NCI-H345 treated with DMSO at 0.1 percent for 48 hours (cell line): Measurements from ENCODE around the gene MTHFD2L.
A peak's percentile ranks its signal among the peaks of the same experiment; 100 is the strongest.

ENCODE experiments used
- DNase-seq: peaks from one replicate; lab custom pipeline; 2025; ENCODE audit not compliant: unreplicated experiment; lab: John Stamatoyannopoulos, UW

The MTHFD2L gene

DNA sequence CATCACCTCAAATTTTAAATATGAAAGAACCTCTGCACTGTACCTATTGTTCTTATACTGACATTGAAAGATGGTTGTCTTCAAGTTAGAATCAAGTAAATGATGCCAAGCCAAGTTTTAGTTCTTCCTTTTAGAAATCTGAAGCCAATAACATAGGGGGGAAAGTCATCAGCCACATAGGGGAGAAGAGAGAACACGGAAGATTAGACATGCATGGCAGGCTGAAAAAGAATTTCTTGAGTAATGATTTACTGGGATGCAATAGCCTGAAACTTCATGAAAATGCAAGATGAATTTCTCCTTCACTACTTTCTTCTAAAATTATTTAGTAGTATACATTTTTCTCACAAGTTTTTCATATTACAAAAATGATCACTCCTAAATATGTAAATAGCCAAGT lies 136.8 kb downstream of the MTHFD2L start:
- no peak for DNase-seq

GRCh38 chr4:74297539-74297938 lies 139.6 kb downstream of the MTHFD2L start:
- DNase-seq = no peak

DNA sequence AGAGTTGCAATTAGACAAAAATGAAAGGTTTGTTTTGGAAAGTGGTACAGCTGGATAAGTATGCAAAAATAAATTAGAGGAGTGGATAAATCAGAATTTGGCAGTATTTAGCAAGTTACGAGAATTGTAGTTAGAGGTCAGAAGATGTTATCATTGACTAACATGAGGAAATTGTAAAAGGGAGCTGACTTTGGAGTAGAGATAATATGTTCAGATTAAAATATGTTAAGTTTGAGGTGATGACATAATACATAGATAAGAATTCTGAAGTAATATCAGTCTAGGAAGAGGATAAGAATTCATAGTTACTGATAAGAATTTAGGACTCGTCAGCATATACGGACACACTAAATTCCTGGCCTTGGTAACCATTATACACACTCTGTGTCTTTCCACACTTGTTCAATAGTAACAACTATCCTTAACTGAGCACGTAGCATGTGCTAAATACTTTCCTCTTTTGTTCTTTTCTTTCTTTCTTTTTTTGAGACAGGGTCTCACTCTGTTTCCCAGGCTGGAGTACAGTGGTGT lies 146.2 kb downstream of the MTHFD2L start:
- DNase-seq = no peak

GRCh38 chr4:74305000-74305399 lies 147.1 kb downstream of the MTHFD2L start:
- no peak for DNase-seq

DNA sequence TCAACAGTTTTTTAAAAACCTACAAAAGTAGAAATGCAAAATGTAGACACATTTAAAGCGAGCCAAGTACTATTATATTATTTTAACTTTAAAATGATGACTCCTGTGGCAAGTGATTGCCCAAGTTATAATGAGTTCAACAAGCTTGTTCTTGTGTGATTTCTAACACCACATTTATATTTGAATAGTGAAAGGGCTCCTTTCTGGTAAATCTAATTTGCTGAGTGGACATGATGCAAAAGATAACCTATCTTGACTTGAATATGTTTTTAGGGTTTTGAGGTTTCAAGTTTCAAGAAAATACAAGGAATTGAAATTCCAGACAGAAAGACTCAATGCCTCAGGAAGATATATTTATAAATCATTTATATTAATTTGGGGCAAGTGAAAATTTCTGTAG lies 149.3 kb downstream of the MTHFD2L start:
- DNase-seq = no peak

DNA sequence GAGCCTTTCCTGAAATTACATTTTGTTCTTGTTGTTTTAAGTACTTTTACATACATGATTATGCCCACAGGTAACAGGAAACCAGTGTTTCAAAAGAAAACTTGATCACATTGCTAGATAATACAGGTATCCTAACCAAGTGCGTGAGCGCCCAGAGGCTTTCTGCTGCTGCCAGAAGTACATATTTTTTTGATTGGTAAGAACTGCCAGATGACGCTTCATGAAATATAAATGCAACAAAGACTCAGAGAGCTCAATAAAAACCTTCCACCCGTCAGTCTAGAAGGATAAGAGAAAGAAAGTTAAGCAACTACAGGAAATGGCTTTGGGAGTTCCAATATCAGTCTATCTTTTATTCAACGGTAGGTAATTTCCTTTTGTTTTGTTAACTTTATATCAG lies 150.3 kb downstream of the MTHFD2L start, which contains the start of gene EPGN:
TSS of gene EPGN (plus strand) at position 256 of the 400 bp plus-strand sequence. CDS start at position 320, 64 bp downstream.
- no peak for DNase-seq

- no peak for DNase-seq
Observed at GRCh38 chr4:74309223-74309622, 151.3 kb downstream of the MTHFD2L start.

- peak; percentile 24 for DNase-seq
Observed at GRCh38 chr4:74311696-74312313, 153.9 kb downstream of the MTHFD2L start.

DNA sequence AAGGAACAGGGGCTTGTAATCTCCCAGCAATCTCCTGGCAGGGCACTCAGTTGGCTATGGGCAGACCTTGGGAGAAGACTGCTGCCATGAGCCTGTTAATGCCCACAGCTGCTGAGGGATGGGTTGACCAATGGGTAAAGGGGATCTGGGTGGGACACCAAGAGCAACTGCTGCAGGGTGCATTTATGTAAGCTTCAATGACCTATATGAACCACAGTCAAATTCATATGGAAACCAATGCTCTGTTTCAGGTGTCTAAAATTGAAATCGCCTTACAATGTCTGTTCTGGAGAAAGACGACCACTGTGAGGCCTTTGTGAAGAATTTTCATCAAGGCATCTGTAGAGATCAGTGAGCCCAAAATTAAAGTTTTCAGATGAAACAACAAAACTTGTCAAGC lies 156.4 kb downstream of the MTHFD2L start:
- DNase-seq = no peak

- DNase-seq = no peak
Observed at GRCh38 chr4:74314944-74315343, 157.0 kb downstream of the MTHFD2L start.

- DNase-seq = no peak
Observed at GRCh38 chr4:74315376-74315775, 157.5 kb downstream of the MTHFD2L start.

DNA sequence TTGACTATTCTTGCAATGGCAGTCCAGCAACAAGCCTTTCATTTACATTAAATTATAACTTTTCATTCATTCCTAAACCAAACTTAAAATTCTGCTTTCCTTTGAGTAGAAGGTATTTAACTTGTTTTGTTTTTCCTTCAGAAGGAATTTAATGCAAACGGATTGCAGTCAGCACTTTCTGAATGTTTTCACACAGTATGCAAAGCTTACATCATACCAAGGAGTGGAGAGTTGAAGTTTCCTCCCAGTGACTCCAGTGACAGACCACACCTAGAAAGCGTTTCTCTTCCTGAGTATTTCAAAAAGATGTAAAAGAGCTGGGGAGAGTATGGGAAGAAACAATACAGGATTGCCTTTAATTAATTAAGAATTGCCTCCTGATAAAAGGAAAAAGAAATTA lies 158.5 kb downstream of the MTHFD2L start:
- no peak for DNase-seq

DNA sequence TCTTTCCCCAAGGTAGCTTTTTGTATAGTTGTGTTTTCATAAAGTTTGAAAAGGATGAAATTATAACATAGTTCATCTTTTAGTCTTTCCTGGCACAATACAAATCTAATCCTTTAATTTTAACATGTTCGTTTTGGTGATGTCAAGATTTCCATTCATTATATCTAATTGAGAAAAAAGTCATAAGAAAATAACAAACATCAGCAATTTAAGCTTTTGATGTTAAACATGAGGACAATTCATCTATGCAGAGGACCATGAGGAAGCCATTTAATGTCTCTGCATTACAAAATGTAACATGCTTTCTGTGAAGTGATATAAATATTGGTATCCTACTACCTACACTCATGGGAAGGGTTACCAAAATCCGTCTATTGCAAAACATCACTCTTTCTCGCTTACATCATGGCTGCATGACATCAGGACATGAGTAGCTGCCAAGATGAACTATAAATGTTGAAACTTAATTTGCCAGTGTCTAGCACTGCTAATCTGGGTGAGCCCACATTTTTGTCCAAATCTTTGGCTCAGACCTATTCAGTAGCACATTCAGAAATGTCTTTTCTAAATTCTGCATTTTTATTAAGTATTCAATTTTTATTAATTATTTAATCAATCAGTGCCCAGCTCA lies 159.8 kb downstream of the MTHFD2L start:
- no peak for DNase-seq

DNA sequence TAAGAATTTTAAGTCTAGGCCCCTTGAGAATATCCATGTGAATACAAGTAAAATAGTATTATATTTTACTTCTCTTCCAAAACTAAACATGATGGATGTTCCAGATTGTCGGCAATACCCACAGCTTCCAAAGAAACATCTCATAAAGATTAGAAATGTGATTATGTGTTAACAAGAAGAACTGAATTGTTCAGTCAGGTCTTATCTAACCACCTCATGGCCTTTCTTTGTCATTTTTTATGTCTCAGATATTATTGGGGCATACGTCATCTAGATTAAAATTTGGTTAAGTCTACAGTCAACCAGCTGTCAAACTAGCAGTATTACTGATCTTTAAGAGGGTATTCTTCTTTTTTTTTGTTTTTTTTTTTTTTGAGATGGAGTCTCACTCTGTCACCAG lies 160.4 kb downstream of the MTHFD2L start:
- DNase-seq = no peak

DNA sequence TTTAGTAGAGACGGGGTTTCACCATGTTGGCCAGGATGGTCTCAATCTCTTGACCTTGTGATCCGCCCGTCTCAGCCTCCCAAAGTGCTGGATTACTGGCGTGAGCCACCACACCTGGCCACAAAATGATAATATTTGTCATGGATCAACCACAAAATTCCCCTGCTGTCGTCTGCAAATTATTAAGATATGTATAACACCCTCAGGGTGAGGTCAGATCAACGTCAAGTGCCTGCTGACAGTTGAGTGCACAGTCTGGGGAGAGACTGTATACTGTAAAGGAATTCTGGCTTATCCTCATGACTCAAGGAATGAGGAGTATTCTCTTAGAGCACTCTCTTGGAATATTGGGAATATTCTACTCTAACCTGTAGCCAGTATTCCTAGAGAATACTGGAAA lies 161.6 kb downstream of the MTHFD2L start:
- DNase-seq = no peak

DNA sequence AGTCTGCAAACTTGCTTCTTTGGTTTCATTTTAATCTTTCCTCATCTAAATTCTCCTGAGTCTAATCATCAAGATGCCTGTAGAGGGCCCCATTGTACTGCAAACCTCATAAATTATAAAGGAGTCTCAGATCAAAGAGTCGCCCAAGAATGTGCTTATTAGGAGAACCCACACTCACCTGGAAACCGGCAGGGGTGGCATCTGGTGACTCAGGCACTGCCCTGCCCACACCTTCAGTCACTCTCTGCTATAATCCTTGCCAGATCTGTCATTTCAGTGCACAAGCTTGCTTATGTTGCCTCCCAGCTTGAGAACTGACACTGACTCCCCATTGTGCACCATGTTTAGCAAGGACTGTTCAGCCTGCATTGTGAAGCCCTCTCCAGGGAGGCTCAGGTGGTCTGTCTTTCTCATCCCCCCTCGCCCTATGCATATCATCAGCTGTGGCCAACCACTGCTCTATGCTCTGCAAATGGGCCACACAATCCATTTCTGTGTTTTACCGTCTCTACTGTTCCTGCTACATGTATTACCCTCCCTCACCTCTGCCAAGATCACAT lies 162.7 kb downstream of the MTHFD2L start:
- DNase-seq = peak; percentile 1

- DNase-seq = no peak
Observed at GRCh38 chr4:74322301-74322700, 164.4 kb downstream of the MTHFD2L start.

- no peak for DNase-seq
Observed at GRCh38 chr4:74323663-74324062, 165.7 kb downstream of the MTHFD2L start.

DNA sequence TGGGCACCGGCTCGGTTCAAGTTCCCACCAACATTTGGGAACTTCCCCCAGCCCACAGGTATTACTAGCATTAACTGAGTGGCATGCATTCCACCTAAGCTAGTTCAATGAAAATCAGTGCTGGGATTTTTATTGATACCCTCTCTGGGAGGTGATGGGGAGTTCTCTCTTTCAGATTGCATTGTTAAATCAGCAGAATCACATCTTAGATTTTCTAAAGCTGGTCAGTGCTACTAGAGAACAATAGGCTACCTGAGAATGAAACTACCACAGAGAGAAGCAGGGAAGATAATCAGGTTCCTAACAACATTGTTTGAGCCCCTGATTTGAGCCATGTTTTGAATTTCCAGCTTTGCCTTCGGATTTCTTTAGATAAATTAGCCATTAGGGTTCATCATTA lies 166.3 kb downstream of the MTHFD2L start:
- no peak for DNase-seq

- no peak for DNase-seq
Observed at GRCh38 chr4:74325886-74326285, 168.0 kb downstream of the MTHFD2L start.

- no peak for DNase-seq
Observed at GRCh38 chr4:74327762-74328161, 169.8 kb downstream of the MTHFD2L start.

DNA sequence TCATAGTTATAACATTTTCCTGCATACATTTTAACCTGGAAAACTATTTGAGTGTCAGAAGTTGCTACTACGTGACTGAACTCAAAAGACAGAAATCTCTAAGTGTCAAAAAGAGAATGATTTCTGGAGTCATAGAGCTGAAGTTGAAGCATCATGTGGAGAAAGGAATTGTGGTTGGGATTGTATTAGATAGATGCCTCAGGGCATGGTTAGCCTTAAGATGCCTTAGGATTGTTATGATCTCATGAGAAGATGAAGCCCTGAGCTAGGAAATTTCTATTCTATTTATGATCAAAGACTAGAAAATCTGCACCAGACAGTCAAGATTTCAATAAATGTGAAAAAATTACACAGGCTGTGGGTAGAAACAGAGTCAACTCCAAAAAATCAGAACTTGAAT lies 170.6 kb downstream of the MTHFD2L start:
- no peak for DNase-seq
